Uterus (tissue), 4 donors: ENCODE data around the gene BACH2. TPM values are rescaled to one million over a fixed set of nuclear protein-coding genes. Genes with fewer than 3 reads are reported as not detected.

Experiments
- DNase-seq, 2 donors: peaks; one replicate each; pipeline ENCODE4 v3.0.0-alpha.2; 2019 to 2020
- H3K27ac ChIP-seq, 2 donors: fragments of 200-600 bp; sonication (generic); 1 replicate in 1 of 2; 2 replicates in 1 of 2; pipeline ENCODE4 v1.5.1; 2016 to 2018
- H3K27me3 ChIP-seq, 2 donors: fragments of 200-600 bp; sonication (generic); one replicate each; pipeline ENCODE4 v1.5.1; 2018 to 2019; ENCODE audit warnings: control low read depth in 1 of 2
- H3K36me3 ChIP-seq, 2 donors: fragments of 200-600 bp; sonication (generic); one replicate each; pipeline ENCODE4 v1.5.1; 2019; ENCODE audit warnings: control low read depth in 1 of 2
- H3K4me1 ChIP-seq, 2 donors: fragments of 200-600 bp; sonication (generic); one replicate each; pipeline ENCODE4 v1.5.1; 2018 to 2019; ENCODE audit warnings: control low read depth in 1 of 2
- H3K4me3 ChIP-seq, 2 donors: fragments of 200-600 bp; sonication (generic); 1 replicate in 1 of 2; 2 replicates in 1 of 2; pipeline ENCODE4 v1.5.1; 2018 to 2019; ENCODE audit warnings: mild to moderate bottlenecking in 1 of 2
- H3K9me3 ChIP-seq, 2 donors: fragments of 200-600 bp; sonication (generic); one replicate each; pipeline ENCODE4 v1.5.1; 2019; ENCODE audit warnings: control low read depth in 1 of 2
- CTCF ChIP-seq, 4 experiments: fragments of 200-600 bp in 2 of 4; fragments of 450-650 bp in 2 of 4; sonication (generic) in 2 of 4; IDR thresholded peaks; one replicate each; pipeline ENCODE4 v1.5.1; 2016 to 2019; ENCODE audit warnings: antibody characterized with exemption in 4 of 4, mild to moderate bottlenecking in 2 of 4, moderate library complexity in 1 of 4
- POLR2A ChIP-seq, 2 donors: fragments of 450-650 bp; IDR thresholded peaks; one replicate each; pipeline ENCODE4 v1.6.1; 2016; ENCODE audit warnings: antibody characterized with exemption in 2 of 2, mild to moderate bottlenecking in 1 of 2, moderate library complexity in 1 of 2
- intact Hi-C: fragments of 100-400 bp; cut with DNase I; formaldehyde crosslinking; loops from one replicate; pipeline ENCODE4 v1.15.1; 2023; ENCODE audit warnings: low total_unique reads
- total RNA-seq, 4 donors: library from RNA; depleted of rRNA in 3 of 4; stranded (reverse); fragments of >200 nt in 3 of 4; gene quantifications; one replicate each; pipeline versions ENCODE4 v1.1.0 to v1.2.4, GENCODE V29; 2014 to 2023
- donor health status: DM: yes; HTN: yes; CAD: no.

The BACH2 gene
- total RNA-seq, 4 donors from 2014 or later: 1.3 to 15.0 (median 9.7) TPM

DNA sequence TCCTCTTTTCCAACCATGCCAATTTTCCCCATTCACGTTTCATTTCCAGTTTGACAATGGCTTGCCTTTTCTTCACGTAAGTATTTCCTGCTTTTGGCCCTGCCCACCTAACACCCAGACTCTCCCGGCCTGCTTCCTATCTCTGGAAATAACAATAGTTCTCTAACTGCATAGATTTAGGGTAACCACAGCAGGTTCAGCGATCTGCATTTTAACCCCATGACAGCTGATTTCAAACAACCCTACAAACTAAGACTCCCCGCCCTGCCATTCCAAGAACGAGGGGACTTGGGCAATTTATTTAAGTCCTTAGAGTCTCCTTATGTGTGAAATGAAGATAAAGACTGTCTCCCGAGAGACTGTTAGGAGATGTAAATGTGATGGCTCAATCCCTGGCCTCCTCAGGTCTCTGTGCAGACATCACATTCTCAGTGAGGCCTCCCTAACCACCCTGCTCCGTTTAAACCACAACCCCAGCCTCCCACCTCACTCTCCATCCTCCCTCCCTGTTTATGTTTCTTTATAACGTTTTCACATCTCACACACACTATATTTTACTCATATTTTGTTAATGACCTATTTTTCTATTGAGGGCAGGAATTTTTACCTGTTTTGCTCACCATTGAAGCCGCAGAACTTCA is 267.5 kb downstream of the BACH2 start:
- no peak for TF ChIP-seq POLR2A (IDR thresholded peaks at IDR 0.05)
- no peak for TF ChIP-seq CTCF (IDR thresholded peaks at IDR 0.05)
- Histone ChIP-seq H3K36me3 (no peaks in the 10 kb centered on the region), H3K4me3 (no peak overlapping the region), H3K4me1 (no peaks in the 10 kb centered on the region), H3K27ac (no peak overlapping the region), H3K27me3 (no peaks in the 10 kb centered on the region), H3K9me3 (no peaks in the 10 kb centered on the region)
- intact Hi-C loops: no loop called here
- no peak for DNase-seq

DNA sequence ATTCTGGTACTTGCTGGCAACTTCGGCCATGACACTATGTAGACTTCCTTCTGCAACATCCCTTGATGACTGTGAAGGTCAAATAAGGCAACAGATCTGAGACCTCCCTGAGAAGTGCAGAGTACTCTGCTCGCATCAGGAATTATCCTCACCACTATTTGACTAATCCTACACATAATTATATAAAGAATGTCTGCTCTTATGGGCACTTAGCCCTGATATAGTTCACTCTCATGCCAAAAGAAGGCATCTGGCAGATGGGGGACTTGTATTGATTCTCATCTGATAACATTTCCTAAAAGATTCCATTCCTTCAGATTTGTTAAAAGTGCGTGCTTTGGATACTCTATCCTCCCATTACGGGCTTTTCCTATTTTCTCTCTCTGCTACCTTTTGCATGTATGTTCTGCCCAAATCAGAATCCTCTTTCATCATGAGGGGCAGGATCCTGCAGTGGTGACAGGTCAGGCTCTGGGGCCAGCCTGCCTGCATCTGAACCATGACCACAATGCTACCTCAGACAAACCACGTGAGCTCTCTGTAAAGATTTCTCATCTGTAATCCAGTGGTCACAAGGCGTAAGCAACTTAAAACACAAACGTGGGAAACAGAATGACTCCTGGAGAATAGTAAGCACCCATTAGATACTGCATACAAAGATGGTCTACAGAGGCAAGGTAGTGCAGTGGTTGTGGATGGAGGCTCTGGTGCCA is 268.4 kb downstream of the BACH2 start:
- no peak overlapping the region for H3K27ac ChIP-seq
- no peaks in the 10 kb centered on the region for H3K27me3 ChIP-seq
- H3K9me3 ChIP-seq: no peaks in the 10 kb centered on the region
- no peaks in the 10 kb centered on the region for H3K4me1 ChIP-seq
- no peak for DNase-seq
- no peak for TF ChIP-seq CTCF (IDR thresholded peaks at IDR 0.05)
- no peak for TF ChIP-seq POLR2A (IDR thresholded peaks at IDR 0.05)
- intact Hi-C loops: no loop called here
- H3K36me3 ChIP-seq: no peaks in the 10 kb centered on the region
- no peak overlapping the region for H3K4me3 ChIP-seq

GRCh38 chr6:90026216-90026615 is 270.4 kb downstream of the BACH2 start:
- TF ChIP-seq CTCF (IDR thresholded peaks at IDR 0.05): no peak
- no peak for TF ChIP-seq POLR2A (IDR thresholded peaks at IDR 0.05)
- Histone ChIP-seq H3K27ac (peak overlapping the region in 1 of 2 donors; percentile 42), H3K27me3 (no peaks in the 10 kb centered on the region), H3K4me1 (no peaks in the 10 kb centered on the region), H3K4me3 (no peak overlapping the region), H3K36me3 (no peaks in the 10 kb centered on the region), H3K9me3 (no peaks in the 10 kb centered on the region)
- no peak for DNase-seq
- intact Hi-C loops: no loop called here

GRCh38 chr6:90025523-90026061 is 271.1 kb downstream of the BACH2 start:
- H3K4me1 ChIP-seq: no peaks in the 10 kb centered on the region
- DNase-seq: peak; percentile 37 to 56
- no peak for TF ChIP-seq CTCF (IDR thresholded peaks at IDR 0.05)
- TF ChIP-seq POLR2A (IDR thresholded peaks at IDR 0.05): no peak
- H3K9me3 ChIP-seq: no peaks in the 10 kb centered on the region
- H3K4me3 ChIP-seq: no peak overlapping the region
- no peaks in the 10 kb centered on the region for H3K36me3 ChIP-seq
- H3K27ac ChIP-seq: peak overlapping the region; percentile 38 to 42
- H3K27me3 ChIP-seq: no peaks in the 10 kb centered on the region
- intact Hi-C loops: no loop called here

DNA sequence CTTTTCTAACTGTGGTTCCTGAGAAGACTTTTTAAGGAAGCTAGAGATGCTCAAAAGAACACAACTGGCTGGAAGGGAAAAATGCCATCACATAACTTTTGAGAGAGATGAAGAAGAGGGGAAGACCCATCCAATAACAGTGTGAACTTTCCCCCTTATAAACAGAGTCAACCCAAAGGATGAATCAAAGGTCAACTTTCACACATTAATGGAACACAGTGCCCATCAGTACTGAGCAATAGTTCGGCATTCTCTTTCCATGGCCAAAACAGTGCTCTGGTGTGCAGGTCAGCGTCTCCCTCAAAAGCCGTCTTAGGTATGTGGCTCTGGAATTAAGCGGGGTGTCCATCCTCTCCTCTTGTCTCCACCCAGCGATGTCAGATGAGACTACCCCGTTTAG is 272.0 kb downstream of the BACH2 start:
- DNase-seq: no peak
- intact Hi-C loops: no loop called here
- no peak overlapping the region for H3K4me3 ChIP-seq

More for the DNA sequence above, 272.0 kb downstream of the BACH2 start:
- TF ChIP-seq CTCF (IDR thresholded peaks at IDR 0.05) (no peak), POLR2A (IDR thresholded peaks at IDR 0.05) (no peak)
- Histone ChIP-seq H3K4me1 (no peaks in the 10 kb centered on the region), H3K27ac (no peak overlapping the region), H3K36me3 (no peaks in the 10 kb centered on the region), H3K27me3 (no peaks in the 10 kb centered on the region), H3K9me3 (no peaks in the 10 kb centered on the region)
